Mammary epithelial cell (primary cell): ENCODE data around the gene SLC25A6.

Experiments
- EZH2 ChIP-seq: IDR thresholded peaks from 2 replicates; pipeline ENCODE4 v1.6.1; 2012; ENCODE audit warnings: low read length, inconsistent platforms, borderline replicate concordance
- TF ChIP-seq, protein P1 (sequence below), 2 donors: IDR thresholded peaks in 1 of 2; conservative IDR thresholded peaks in 1 of 2; 2 replicates each; pipeline ENCODE4 v1.5.1; 2011 to 2012; ENCODE audit warnings: inconsistent platforms in 2 of 2, low read length in 2 of 2, mild to moderate bottlenecking in 2 of 2, control low read depth in 1 of 2, low read depth in 1 of 2; ENCODE audit not compliant: insufficient read depth in 1 of 2; ENCODE audit errors: extremely low read depth in 1 of 2

DNA sequence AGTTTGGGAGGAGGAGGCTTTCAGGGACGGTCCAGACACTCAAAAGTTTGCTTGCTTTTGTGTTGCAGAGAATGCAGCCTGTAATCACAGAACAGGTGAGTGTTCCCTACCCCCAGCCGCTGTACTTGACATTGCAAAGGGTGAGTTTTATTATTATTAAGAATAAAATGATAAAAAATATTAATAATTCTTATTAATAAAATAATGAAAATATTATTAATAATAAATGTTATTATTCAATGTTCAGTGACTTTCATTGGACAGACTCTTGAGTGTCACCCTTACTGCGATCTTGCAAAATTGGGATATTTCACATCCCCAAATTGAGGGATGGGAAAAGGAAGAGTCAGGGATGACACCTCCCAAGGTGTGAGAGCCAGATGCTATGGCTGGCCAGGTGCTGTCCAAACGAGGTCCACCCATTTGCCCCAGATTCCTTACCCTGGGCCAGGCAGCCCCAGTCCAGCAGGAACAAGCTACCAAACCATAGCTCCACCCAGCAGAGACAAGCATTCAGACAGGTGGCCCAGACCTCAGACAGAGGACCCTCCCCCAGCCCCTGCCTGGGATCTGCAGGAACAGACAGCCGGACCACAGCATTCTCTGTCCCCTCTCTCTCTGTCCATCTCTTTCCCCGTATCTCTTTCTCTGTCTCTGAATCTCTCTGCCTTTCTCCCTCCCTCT, 33.0 kb downstream of the SLC25A6 start:
- TF ChIP-seq, protein P1, sequence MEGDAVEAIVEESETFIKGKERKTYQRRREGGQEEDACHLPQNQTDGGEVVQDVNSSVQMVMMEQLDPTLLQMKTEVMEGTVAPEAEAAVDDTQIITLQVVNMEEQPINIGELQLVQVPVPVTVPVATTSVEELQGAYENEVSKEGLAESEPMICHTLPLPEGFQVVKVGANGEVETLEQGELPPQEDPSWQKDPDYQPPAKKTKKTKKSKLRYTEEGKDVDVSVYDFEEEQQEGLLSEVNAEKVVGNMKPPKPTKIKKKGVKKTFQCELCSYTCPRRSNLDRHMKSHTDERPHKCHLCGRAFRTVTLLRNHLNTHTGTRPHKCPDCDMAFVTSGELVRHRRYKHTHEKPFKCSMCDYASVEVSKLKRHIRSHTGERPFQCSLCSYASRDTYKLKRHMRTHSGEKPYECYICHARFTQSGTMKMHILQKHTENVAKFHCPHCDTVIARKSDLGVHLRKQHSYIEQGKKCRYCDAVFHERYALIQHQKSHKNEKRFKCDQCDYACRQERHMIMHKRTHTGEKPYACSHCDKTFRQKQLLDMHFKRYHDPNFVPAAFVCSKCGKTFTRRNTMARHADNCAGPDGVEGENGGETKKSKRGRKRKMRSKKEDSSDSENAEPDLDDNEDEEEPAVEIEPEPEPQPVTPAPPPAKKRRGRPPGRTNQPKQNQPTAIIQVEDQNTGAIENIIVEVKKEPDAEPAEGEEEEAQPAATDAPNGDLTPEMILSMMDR (conservative IDR thresholded peaks at IDR 0.05 in 1 of 2, IDR thresholded peaks at IDR 0.05 in 1 of 2; ENCODE audit: extremely low read depth in 1 of 2, insufficient read depth in 1 of 2, low read depth in 1 of 2, low read length in 2 of 2) = no peak
- TF ChIP-seq EZH2 = no peak
